Measurements from ENCODE around the gene IL11. TPM values are rescaled to one million over a fixed set of nuclear protein-coding genes. Genes with fewer than 3 reads are reported as not detected.

IL11 gene
- total and polyA plus RNA-seq, 2 of the 13 experiments (the other 11 are each of a cell fraction or from before 2014, with no cell fraction given), result 2.5 to 2.9 TPM

GRCh38 chr19:55352040-55352439 is 18.2 kb downstream of the IL11 start (continued):
- TF ChIP-seq, protein P1, sequence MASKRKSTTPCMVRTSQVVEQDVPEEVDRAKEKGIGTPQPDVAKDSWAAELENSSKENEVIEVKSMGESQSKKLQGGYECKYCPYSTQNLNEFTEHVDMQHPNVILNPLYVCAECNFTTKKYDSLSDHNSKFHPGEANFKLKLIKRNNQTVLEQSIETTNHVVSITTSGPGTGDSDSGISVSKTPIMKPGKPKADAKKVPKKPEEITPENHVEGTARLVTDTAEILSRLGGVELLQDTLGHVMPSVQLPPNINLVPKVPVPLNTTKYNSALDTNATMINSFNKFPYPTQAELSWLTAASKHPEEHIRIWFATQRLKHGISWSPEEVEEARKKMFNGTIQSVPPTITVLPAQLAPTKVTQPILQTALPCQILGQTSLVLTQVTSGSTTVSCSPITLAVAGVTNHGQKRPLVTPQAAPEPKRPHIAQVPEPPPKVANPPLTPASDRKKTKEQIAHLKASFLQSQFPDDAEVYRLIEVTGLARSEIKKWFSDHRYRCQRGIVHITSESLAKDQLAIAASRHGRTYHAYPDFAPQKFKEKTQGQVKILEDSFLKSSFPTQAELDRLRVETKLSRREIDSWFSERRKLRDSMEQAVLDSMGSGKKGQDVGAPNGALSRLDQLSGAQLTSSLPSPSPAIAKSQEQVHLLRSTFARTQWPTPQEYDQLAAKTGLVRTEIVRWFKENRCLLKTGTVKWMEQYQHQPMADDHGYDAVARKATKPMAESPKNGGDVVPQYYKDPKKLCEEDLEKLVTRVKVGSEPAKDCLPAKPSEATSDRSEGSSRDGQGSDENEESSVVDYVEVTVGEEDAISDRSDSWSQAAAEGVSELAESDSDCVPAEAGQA (IDR thresholded peaks at IDR 0.05; ENCODE audit: low read depth), result no peak
- TF ChIP-seq, protein P1 (CRISPR knock-in tag; IDR thresholded peaks at IDR 0.05; ENCODE audit: borderline replicate concordance), result no peak
- no peak for TF ChIP-seq JUNB (CRISPR knock-in tag; IDR thresholded peaks at IDR 0.05; ENCODE audit: borderline replicate concordance)
- no peak for TF ChIP-seq CEBPB (IDR thresholded peaks at IDR 0.05; ENCODE audit: borderline replicate concordance, low read depth, low read length)
- no peak for TF ChIP-seq CERS6 (CRISPR knock-in tag; IDR thresholded peaks at IDR 0.05)
- no peak for TF ChIP-seq ZNF576 (CRISPR knock-in tag; IDR thresholded peaks at IDR 0.05)
- TF ChIP-seq NR2F6 (IDR thresholded peaks at IDR 0.05), result no peak
- TF ChIP-seq NR2F6 (CRISPR knock-in tag; IDR thresholded peaks at IDR 0.05), result no peak
- no peak for TF ChIP-seq HCFC1 (IDR thresholded peaks at IDR 0.05; ENCODE audit: low read depth, low read length)
- no peak for TF ChIP-seq RAD51 (IDR thresholded peaks at IDR 0.05; ENCODE audit: borderline replicate concordance)
- no peak for TF ChIP-seq PCBP1 (IDR thresholded peaks at IDR 0.05; ENCODE audit: borderline replicate concordance, low read depth, low read length)
- no peak for TF ChIP-seq RNF219 (CRISPR knock-in tag; IDR thresholded peaks at IDR 0.05)
- TF ChIP-seq BRCA1 (CRISPR knock-in tag; IDR thresholded peaks at IDR 0.05), result no peak
- TF ChIP-seq, protein P2, sequence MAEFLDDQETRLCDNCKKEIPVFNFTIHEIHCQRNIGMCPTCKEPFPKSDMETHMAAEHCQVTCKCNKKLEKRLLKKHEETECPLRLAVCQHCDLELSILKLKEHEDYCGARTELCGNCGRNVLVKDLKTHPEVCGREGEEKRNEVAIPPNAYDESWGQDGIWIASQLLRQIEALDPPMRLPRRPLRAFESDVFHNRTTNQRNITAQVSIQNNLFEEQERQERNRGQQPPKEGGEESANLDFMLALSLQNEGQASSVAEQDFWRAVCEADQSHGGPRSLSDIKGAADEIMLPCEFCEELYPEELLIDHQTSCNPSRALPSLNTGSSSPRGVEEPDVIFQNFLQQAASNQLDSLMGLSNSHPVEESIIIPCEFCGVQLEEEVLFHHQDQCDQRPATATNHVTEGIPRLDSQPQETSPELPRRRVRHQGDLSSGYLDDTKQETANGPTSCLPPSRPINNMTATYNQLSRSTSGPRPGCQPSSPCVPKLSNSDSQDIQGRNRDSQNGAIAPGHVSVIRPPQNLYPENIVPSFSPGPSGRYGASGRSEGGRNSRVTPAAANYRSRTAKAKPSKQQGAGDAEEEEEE (CRISPR knock-in tag; IDR thresholded peaks at IDR 0.05; ENCODE audit: borderline replicate concordance), result no peak
- no peak for TF ChIP-seq MAFK (conservative IDR thresholded peaks at IDR 0.05 in 1 of 2, IDR thresholded peaks at IDR 0.05 in 1 of 2; ENCODE audit: low read length in 2 of 2)
- no peak for TF ChIP-seq RBAK (CRISPR knock-in tag; IDR thresholded peaks at IDR 0.05)
- TF ChIP-seq SNRNP70 (IDR thresholded peaks at IDR 0.05; ENCODE audit: low read depth, low read length), result no peak
